GM18499 (cell line): ENCODE measurements around the gene ITGB7.

ENCODE experiments used
- ATAC-seq: cut with Tn5 transposase; IDR thresholded peaks from one replicate; pipeline ENCODE4 v1.9.1; 2021; ENCODE audit warnings: moderate number of reproducible peaks; ENCODE audit not compliant: insufficient read depth, unreplicated experiment

ITGB7 gene, protein sequence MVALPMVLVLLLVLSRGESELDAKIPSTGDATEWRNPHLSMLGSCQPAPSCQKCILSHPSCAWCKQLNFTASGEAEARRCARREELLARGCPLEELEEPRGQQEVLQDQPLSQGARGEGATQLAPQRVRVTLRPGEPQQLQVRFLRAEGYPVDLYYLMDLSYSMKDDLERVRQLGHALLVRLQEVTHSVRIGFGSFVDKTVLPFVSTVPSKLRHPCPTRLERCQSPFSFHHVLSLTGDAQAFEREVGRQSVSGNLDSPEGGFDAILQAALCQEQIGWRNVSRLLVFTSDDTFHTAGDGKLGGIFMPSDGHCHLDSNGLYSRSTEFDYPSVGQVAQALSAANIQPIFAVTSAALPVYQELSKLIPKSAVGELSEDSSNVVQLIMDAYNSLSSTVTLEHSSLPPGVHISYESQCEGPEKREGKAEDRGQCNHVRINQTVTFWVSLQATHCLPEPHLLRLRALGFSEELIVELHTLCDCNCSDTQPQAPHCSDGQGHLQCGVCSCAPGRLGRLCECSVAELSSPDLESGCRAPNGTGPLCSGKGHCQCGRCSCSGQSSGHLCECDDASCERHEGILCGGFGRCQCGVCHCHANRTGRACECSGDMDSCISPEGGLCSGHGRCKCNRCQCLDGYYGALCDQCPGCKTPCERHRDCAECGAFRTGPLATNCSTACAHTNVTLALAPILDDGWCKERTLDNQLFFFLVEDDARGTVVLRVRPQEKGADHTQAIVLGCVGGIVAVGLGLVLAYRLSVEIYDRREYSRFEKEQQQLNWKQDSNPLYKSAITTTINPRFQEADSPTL

DNA sequence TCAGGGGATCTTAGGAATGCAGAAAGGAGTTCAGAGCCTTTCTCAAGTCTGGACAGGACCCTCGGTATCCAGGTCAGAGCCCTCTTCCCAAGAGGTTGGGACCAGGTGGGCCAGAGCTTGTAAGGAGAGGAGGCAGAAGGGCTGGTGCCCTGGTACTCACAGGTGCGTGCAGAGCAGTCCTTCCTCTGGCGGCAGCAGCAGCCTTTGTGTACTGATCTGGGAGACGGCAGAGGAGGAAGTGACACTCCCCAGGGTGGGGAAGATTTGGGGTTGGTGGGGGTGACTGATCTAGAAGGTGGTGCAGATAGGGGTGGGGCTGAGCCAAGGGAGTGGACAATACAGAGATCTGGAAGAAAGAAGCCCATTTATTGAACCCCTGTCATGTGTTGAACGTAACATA, at the start of gene ITGB7:
Gene ITGB7, minus strand, starts transcription at position 210 of the 400 bp plus-strand sequence. CDS start 6,808 bp downstream, outside the sequence.
- ATAC-seq, result no peak

DNA sequence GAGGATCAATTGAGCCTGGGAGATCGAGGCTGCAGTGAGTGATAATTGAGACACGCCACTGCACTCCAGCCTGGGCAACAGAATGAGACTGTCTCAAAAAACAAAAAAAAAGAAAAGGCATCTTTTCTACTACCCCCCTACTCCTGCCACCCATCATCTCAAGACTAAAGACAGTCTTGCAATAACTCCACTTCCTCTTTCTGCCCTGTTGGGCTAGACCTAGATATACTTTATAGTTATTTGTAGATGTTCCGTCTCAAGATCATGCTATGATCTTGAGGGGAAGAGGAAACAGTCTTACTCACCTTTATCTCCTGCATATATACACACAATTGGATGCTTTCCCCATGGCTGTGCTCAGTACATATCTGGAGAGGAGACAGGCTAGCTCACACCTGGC, 48.9 kb upstream of the ITGB7 start:
- ATAC-seq, result no peak

DNA sequence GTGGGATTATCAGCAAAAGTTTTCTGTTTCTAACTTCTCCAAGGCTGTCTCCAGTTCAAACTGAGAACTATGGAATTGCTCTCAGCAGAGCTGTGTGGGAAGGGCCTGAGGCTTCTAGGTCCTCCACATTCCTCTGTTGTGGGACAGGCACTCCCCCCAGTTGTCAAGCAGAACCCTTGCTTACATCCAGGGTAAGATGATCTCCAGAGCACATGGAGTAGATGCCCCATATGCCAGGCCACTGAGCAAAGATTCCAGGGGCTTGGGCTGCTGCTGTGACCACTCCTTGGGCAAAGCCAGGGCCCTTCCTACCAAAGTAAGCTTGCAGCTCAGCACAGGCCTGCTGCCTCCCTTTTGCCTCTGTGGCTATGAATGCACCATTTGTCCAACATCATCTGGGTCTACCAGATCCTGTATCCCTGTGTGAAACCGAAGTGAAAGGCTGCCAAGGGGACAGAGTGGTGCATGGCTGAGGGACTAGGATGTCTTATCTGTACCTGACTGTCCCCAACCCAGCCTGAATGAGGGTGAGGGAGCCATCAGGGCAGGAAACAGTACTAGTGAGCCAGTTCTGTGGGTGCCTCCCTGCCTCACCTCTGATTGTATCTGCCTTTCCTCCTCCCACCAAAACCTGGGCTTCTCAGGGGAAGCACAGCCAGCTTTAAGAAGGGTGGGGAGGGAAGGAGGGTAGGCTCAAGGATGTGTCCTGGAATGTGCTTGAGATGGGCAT, 47.9 kb upstream of the ITGB7 start:
- ATAC-seq, result no peak

DNA sequence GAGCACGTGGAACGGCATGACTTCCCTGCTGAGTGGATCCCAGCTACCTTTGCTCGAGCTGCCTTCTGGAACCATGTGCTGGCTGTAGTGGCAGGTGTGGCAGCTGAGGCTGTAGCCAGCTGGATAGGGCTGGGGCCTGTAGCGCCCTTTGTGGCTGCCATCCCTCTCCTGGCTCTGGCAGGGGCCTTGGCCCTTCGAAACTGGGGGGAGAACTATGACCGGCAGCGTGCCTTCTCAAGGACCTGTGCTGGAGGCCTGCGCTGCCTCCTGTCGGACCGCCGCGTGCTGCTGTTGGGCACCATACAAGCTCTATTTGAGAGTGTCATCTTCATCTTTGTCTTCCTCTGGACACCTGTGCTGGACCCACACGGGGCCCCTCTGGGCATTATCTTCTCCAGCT, 46.2 kb upstream of the ITGB7 start:
- ATAC-seq, result no peak

DNA sequence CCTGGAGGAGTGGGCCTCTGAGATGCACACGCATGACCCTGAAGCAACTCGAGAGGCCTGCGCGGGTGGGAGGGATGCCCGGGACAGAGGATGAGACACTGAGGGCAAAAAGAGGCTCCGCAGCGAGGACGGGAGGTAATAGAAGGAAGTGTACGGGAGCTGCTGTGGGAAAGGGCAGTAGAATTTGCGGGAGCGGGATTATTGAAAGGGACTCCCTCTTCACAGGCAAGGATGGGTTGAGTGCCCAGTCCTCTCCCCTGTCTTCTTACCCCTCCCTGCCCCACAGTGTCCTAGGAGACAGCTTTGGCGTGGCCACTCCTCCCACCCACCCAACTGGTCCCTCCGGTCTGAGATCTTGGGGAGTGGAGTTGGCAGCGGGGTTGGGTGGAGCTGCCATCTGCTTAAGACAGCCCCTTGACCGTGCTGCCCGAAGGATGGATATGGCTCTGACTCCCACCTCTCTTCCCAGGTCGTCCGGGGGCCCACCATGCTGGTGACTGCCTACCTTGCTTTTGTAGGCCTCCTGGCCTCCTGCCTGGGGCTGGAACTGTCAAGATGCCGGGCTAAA, 45.4 kb upstream of the ITGB7 start:
- no peak for ATAC-seq

DNA sequence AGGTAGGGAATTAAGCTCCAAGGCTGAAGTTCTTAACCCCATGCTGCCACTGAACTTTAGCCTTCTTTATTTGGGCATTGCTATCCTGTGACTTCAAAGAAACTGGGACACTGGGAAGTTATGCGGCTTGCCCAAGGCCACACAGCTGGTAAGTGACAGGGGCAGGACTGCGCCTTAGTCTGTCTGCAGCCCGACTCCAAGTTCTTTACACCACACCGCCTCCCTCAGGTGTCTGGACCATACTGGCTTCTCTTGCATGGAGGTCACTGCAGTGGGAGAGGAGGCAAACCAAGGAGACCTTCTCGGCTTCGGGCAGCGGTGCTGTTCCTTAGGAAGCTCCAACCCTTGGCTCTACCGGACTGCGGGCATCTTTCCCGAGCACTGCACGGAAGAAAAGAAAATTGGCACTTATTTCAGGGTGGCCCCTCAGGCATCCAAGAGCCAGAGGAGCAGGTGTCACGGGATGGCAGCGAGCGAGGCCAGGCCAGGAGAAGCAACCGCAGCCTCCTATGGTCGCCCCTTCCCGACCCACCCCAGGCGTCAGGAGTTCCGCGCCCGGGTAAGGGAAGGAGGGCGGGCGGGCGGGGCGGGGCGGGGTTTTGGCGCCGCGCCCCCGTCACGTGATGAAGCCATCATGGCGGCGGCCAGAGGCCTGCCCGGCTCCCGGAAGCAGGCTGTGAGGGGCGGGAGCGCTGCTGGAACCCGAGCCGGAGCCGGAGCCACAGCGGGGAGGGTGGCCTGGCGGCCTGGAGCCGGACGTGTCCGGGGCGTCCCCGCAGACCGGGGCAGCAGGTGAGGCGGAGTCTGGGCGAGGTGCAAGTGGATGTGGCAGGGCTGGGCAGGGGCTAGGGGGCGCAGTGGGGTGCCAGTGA, 44.7 kb upstream of the ITGB7 start:
- peak; percentile 34 for ATAC-seq

DNA sequence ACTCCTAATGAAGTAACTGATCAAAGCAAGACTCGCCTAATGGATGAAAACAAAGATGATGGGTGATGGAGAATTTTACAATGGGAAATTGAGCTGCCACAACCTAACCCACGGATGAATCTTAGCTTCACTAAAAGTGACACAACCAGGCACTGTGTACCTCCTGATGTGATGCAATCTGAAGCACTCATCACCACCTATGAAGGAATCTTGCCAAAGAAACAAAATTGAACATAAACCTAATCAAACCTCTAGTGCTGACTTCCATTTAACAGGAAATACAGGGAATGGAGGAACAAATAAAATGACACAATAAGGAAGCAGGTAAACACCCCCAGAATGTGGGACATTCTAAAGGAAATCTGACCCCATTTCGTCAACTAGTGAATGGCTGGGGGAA, 38.2 kb upstream of the ITGB7 start:
- ATAC-seq, result no peak

DNA sequence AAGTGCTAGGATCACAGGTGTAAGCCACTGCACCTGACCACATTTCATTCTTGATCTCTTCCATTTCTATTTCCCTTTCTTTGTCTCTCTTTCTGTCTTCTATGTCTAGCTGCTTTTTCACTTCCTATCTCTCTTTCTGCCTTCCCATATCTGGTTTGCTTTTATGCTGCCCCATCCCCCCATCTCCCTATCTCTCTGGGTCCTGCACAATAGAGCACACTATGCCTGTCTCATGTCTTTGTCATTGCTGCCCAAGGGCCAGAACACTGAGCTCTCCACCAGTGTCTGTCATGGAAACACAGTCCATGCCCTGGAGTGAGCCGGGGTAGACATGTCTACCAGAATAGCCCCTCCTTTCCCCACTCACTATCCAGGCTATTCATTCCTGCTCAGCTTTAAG, 37.3 kb upstream of the ITGB7 start:
- no peak for ATAC-seq

DNA sequence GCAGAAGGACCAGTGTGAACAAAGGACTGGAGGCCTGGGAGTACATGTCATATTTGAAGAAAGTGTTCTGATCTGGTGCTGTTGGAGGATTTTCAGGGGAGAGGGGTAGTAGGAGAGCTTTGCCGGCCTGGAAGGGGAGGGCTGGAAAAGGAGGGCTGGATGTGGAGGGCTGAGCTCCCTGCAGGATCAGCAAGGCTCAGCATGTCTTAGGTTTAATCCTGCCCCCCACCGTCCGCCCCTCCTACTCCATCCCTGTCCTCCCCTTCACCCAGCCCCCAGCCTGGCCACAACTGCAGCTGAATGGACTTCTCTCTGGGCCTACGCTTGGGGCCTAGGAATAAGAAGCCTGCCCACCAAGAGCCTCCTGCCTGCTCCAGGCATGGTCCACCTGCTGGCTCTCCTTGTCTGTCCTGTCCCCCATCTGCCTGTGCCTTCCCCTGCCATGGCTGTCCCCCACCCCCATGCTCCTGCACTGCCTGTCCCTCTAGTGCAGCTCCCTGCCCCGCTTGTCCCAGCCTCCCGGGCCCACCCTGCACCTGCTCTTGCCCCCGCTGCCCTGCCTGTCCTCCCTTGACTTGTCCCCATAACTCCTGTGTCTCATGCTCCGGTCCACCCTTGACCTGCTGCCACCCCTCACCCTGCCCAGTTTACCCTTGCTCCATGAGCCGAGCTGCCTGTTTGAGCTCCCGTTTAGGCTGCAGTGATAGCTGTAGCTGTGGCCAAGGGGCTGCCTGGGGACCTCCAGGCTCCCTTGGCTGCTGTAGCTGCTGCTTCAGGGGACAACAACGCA, 34.8 kb upstream of the ITGB7 start:
- ATAC-seq, result no peak

DNA sequence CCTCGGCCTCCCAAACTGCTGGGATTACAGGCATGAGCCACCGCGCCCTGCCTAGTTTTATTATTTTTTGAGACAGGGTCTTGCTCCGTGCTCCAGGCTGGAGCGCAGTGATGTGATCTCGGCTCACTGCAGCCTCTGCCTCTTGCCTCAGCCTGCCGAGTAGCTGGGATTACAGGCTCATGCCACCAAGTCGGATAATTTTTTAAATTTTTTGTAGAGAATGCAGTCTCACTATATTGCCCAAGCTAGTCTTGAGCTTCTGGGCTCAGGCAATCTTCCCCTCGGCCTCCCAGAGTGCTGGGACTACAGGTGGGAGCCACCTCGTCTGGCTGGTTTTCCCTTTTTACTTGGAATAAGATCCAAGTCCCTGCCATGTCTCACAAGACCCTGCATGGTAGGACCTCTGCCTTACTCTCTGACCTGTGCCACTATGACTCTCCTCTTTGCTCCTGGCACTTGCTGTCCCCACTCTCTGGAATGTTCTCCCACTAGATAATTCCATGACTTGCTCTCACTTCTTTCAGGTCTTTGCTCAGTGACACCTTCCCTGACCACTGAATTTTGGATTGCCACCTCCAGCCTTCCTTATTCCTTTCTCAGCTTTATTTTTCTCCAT, 32.7 kb upstream of the ITGB7 start:
- ATAC-seq, result no peak

DNA sequence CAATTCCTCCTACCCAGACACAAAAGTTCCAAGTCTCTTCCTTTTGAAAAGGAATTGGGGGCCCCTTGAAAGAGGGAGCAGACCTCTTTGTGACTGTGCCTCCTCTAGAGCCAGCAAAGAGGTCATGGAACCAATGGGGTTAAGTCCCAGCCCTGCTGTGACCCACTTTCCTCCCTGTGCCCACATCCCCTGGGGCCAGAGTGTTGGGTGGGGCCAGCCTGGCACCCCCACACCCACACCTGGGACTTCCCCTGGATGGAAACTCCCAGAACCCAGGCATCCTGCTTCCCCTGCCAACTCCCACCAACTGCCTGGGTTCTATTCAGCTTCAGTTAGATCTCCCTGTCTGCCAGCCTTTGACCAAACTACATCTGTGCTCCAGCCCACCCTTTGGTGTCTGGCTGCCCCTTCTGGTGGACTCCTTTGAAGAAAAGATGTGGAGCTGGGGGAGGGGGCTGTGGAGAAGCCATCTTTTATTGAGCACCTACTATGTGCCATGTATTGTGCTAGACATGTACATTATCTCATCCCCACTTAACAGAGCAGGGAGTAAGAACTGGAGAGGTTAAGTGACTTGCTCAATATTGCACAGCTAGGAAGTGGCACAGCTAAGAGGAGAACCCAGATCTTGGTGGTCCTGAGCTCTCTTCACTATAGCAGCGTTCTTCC, 29.5 kb upstream of the ITGB7 start:
- no peak for ATAC-seq

DNA sequence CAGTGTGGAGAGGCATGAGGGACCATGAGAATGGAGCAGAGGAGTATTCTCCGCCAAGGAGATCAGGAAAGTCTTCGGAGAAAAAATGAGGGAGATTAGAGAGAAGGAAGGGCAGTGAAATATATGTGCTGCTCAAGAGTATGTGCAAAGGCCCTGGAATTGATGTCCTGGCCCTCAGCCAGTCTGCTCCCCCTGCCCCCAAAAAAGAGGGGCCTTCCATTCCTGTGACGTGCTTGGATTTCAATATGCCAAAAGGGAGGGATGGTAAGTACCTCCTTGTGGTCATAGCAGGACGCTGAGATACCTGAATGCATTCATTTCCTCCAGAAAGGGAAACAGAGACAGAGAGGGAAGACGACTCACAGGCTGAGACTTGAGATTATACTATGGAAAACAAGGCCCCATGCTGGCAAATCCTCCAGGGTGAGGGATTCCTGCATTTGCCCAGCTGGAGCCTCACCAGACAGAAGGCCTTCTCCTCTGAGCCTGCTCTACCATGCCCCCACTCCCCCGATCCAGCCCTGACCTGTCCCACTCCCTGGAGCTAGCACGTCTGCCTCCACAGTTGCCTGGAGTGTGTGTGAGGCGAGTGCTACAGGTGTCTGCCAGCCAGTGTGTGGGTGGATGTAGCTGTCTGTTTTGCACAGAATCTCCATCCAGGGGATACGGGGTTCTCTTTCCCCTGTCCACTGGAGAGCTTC, 28.8 kb upstream of the ITGB7 start:
- no peak for ATAC-seq

DNA sequence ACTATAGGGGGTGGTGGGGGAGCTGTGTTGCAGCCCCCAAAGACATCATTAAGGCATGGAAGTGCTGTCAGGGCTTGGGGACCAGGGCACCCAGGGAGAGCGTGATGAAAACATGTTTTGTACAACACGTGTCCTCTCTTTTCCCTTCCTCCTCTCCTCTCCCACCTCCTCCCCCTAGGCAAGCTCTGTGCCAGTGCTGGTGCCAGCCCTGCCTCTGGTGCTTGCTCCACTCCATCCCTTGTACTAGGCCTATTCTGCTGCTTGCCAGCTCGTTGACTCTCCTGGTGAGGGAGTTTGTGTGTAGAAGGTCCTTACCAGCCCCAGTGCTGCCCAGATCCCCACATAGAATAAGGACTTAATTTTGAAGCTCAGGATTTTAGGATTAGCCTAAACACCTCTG, 28.1 kb upstream of the ITGB7 start:
- no peak for ATAC-seq

DNA sequence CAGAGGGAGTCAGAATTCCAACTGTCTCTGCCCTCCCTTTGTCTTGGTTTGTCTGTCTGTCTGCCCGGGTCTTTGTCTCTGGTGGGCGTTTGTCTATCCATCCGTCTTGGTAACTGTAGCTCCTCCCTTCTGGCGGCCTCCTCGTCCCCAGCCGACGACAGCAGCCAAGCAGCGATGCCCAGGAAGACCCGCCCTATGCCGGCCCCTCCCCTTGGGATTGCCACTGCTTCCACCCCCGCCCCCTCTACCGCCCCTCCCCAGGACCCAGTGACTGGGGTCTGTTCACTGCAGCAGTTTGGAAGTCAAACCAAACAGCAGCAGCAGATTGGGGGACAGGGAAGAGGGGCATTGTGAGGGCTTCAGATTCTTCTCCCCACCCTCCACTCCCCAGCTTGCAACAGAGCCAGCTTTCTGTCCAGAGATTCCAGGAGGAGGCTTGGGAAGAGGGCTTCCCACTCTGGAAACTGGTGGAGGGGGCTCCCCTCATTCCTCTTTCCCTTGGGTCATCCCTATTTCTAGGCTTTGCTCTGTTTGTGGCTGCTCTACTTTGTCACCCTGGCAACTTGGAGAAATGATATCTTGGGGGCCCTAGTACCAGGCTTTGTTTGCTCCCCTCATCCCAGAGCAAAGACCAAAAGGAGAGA, 27.3 kb upstream of the ITGB7 start:
- ATAC-seq, result no peak

DNA sequence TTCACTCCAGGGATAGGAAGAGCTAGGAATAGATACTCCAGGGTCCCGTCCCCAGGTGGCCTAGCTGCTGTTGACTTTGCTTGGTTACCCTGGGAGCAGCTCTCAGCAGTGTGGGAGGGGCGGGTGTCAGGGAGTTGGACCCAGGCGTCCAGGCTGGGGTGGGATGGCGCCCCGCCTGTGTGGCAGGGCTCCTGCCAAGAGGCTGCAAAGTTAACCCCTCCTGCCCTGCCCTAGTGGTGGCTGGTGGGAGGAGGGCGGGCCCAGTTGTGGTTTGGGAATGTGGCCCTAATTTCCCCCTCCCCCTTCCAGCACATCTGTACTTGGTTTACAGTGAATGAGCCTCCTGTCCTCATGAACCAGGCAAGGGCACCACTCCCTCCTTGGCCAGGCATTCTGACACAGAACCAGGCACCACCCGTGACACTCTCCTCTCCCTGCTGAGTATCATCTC, 26.6 kb upstream of the ITGB7 start:
- no peak for ATAC-seq

DNA sequence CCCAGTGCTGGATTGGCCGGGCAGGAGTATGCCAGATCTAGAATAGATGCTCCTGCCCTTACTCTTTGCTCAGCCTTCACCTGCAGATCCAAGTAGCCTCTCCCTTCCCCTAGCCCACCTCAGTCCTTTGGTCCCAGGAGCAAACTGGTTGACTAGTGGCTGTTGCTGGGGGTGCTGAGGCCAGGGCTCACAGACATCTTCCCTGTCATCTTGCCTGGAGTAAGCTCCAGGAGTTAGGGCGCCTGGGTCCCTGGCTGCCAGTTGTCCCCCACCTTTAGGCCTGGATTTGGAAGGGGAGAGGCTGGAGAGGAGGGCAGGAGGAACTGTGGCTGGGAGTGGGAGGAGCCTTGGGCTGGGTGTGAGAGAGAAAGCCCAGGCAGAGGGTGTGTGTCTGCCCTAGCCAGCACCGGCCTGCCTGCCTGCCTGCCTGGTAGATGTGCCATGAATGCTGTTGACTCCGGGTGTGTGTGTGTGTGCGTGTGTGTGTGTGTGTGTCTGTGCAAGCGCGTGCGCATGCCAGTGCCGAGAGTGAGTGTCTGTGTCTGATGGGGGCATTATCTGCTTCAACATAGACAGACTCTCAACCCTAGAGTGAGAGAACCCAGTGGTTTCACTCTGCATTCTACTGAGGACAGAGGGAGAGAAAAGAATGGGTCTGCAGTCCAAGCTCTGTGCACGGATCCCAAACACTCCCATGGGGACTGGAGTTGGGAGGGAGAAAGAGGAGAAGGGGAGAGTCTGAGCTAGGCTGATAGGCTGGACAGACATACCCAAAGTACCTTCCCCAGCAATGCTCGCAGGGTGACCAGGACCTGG, 25.8 kb upstream of the ITGB7 start:
- no peak for ATAC-seq
